OCI-LY1 (cell line): Measurements from ENCODE around the gene IFI27L1.

ENCODE experiments used
- H2AFZ ChIP-seq: fragments of 200-600 bp; sonication (generic), shearing (Covaris generic); 2 replicates; pipeline ENCODE4 v1.6.0; 2014; ENCODE audit warnings: antibody characterized with exemption, mild to moderate bottlenecking, low read length
- H3F3A ChIP-seq: fragments of 200-600 bp; sonication (generic), shearing (Covaris generic); 2 replicates; pipeline ENCODE4 v1.6.0; 2014; ENCODE audit warnings: mild to moderate bottlenecking, antibody characterized with exemption, low read length, moderate library complexity; ENCODE audit not compliant: insufficient read depth
- H3K27ac ChIP-seq: fragments of 200-600 bp; sonication (generic); 2 replicates; pipeline ENCODE4 v1.5.1; 2014; ENCODE audit warnings: low read length, mixed run types, mild to moderate bottlenecking, low read depth; ENCODE audit not compliant: poor library complexity, severe bottlenecking
- H3K27me3 ChIP-seq: fragments of 200-600 bp; sonication (generic); 2 replicates; pipeline ENCODE4 v1.6.0; 2014; ENCODE audit warnings: antibody characterized with exemption, mild to moderate bottlenecking, low read length, moderate library complexity; ENCODE audit not compliant: insufficient read depth
- H3K36me3 ChIP-seq: fragments of 200-600 bp; sonication (generic); 2 replicates; pipeline ENCODE4 v1.6.1; 2014; ENCODE audit warnings: mild to moderate bottlenecking, antibody characterized with exemption, low read length, moderate library complexity, mixed read lengths; ENCODE audit not compliant: insufficient read depth
- H3K4me1 ChIP-seq: fragments of 200-600 bp; sonication (generic); 2 replicates; pipeline ENCODE4 v1.5.1; 2014; ENCODE audit warnings: mild to moderate bottlenecking, low read length, moderate library complexity; ENCODE audit not compliant: insufficient read depth, severe bottlenecking
- H3K4me2 ChIP-seq: fragments of 200-600 bp; sonication (generic), shearing (Covaris generic); 2 replicates; pipeline ENCODE4 v1.6.1; 2014; ENCODE audit warnings: low read length
- H3K4me3 ChIP-seq: fragments of 200-600 bp; sonication (generic); 2 replicates; pipeline ENCODE4 v1.5.1; 2014; ENCODE audit warnings: low read length, low read depth, mild to moderate bottlenecking, mixed read lengths; ENCODE audit not compliant: poor library complexity, severe bottlenecking
- H3K79me2 ChIP-seq: fragments of 200-600 bp; shearing (Covaris generic); 2 replicates; pipeline ENCODE4 v1.6.1; 2016; ENCODE audit warnings: mixed run types, low read length, mixed read lengths; ENCODE audit not compliant: insufficient read depth
- H3K9ac ChIP-seq: fragments of 200-600 bp; sonication (generic), shearing (Covaris generic); 2 replicates; pipeline ENCODE4 v1.6.1; 2014; ENCODE audit warnings: mild to moderate bottlenecking, low read length, mixed read lengths
- H3K9me2 ChIP-seq: fragments of 200-600 bp; sonication (generic), shearing (Covaris generic); 2 replicates; pipeline ENCODE4 v1.6.1; 2014; ENCODE audit warnings: low read depth, mild to moderate bottlenecking, low read length, mixed read lengths
- H3K9me3 ChIP-seq: fragments of 200-600 bp; shearing (Covaris generic); 2 replicates; pipeline ENCODE4 v1.6.1; 2014; ENCODE audit warnings: low read length, mixed read lengths
- H4K20me1 ChIP-seq: fragments of 200-600 bp; sonication (generic), shearing (Covaris generic); 2 replicates; pipeline ENCODE4 v1.6.0; 2016; ENCODE audit warnings: mild to moderate bottlenecking, low read length; ENCODE audit not compliant: insufficient read depth
- CTCF ChIP-seq: fragments of 200-600 bp; sonication (generic), shearing (Covaris generic); IDR thresholded peaks from 2 replicates; pipeline ENCODE4 v1.5.1; 2017; ENCODE audit warnings: mild to moderate bottlenecking, antibody characterized with exemption, low read length, moderate library complexity, mixed read lengths
- EZH2 ChIP-seq: fragments of 200-600 bp; sonication (generic), shearing (Covaris generic); IDR thresholded peaks from 2 replicates; pipeline ENCODE4 v1.8.0; 2017; ENCODE audit warnings: borderline replicate concordance, mixed run types, mild to moderate bottlenecking, antibody characterized with exemption, low read length, moderate library complexity, mixed read lengths

Gene IFI27L1

GRCh38 chr14:94051115-94051514 is 30.0 kb upstream of the IFI27L1 start:
- Histone ChIP-seq H3K36me3 (peaks cover 92% of the 10 kb centered on the region), H3K79me2 (no peaks in the 10 kb centered on the region), H3K9me3 (no peaks in the 10 kb centered on the region), H3K9me2 (no peaks in the 10 kb centered on the region), H2AFZ (no peak overlapping the region), H3K9ac (no peak overlapping the region), H3K4me2 (no peak overlapping the region), H3K4me1 (no peaks in the 10 kb centered on the region), H4K20me1 (no peaks in the 10 kb centered on the region), H3K27me3 (no peaks in the 10 kb centered on the region), H3K27ac (no peak overlapping the region), H3F3A (no peaks in the 10 kb centered on the region), H3K4me3 (no peak overlapping the region)
- TF ChIP-seq EZH2 = no peak
- peak; percentile 60 for TF ChIP-seq CTCF

GRCh38 chr14:94051779-94052178 is 29.3 kb upstream of the IFI27L1 start:
- Histone ChIP-seq H3K9ac (no peak overlapping the region), H3K9me2 (no peaks in the 10 kb centered on the region), H4K20me1 (no peaks in the 10 kb centered on the region), H3K4me1 (no peaks in the 10 kb centered on the region), H3K9me3 (no peaks in the 10 kb centered on the region), H3K27ac (no peak overlapping the region), H3K79me2 (no peaks in the 10 kb centered on the region), H3K27me3 (no peaks in the 10 kb centered on the region), H3K4me3 (no peak overlapping the region), H3F3A (no peaks in the 10 kb centered on the region), H2AFZ (no peak overlapping the region), H3K36me3 (peaks cover 92% of the 10 kb centered on the region), H3K4me2 (no peak overlapping the region)
- no peak for TF ChIP-seq EZH2
- TF ChIP-seq CTCF = no peak

DNA sequence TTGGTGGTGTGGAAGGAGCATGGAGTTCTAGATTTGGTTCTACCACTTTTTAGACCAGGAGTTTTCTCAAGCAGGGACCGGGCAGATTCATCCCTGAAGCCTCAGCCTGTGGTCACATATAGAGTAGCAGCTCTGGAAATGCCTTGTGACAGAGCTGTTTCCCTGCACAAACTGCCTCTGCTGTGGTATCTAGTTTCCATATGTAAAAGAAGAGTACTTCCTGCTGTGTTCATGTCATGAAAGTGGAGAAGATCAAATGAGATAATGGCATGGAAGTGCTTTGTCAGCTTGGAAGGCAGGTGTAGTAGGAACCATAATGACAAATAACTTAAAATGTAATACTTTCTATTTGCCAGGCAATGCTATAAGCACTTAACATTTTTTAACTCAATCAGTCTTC is 28.9 kb upstream of the IFI27L1 start:
- Histone ChIP-seq H3K27ac (no peak overlapping the region), H3F3A (no peaks in the 10 kb centered on the region), H2AFZ (no peak overlapping the region), H3K9me2 (no peaks in the 10 kb centered on the region), H3K4me1 (no peaks in the 10 kb centered on the region), H3K4me2 (no peak overlapping the region), H3K27me3 (no peaks in the 10 kb centered on the region), H3K9me3 (no peaks in the 10 kb centered on the region), H3K9ac (no peak overlapping the region), H3K79me2 (no peaks in the 10 kb centered on the region), H3K4me3 (no peak overlapping the region), H4K20me1 (no peaks in the 10 kb centered on the region), H3K36me3 (peaks cover 92% of the 10 kb centered on the region)
- TF ChIP-seq EZH2 (no peak), CTCF (no peak)
